ENCODE results near the gene MOSPD2. TPM values are rescaled to one million over a fixed set of nuclear protein-coding genes. Genes with fewer than 3 reads are reported as not detected.

The MOSPD2 gene
- total and polyA plus RNA-seq, 2 of the 8 experiments (the other 6 are each of a cell fraction or from before 2014, with no cell fraction given) = 4.5 to 12.1 TPM

- Histone ChIP-seq H3K56ac (replicated peaks; ENCODE audit: insufficient read length, low read depth, low read length) (no peak overlapping the region), H3K9ac (replicated peaks in 1 of 4; ENCODE audit: extremely low read depth in 1 of 4, low read depth in 3 of 4, low read length in 3 of 4) (no peak overlapping the region), H4K5ac (ENCODE audit: insufficient read length, low read depth, low read length) (no peak overlapping the region), H3K9me3 (ENCODE audit: insufficient read depth in 2 of 2, low read depth in 1 of 2, low read length in 1 of 2) (no peaks in the 10 kb centered on the region), H3K4ac (replicated peaks; ENCODE audit: insufficient read length, low read depth, low read length) (no peak overlapping the region), H3K27ac (ENCODE audit: low read depth, low read length) (no peak overlapping the region), H3K79me1 (ENCODE audit: low read depth, low read length) (no peaks in the 10 kb centered on the region), H2BK120ac (replicated peaks; ENCODE audit: low read depth, low read length) (no peak overlapping the region), H3K18ac (ENCODE audit: extremely low read depth, low read length) (no peak overlapping the region), H3K36me3 (ENCODE audit: control insufficient read depth in 2 of 4, insufficient read depth in 4 of 4, low read length in 3 of 4) (no peaks in the 10 kb centered on the region), H3K23ac (ENCODE audit: insufficient read length) (no peak overlapping the region), H2BK12ac (ENCODE audit: low read depth, low read length) (no peak overlapping the region), H4K8ac (ENCODE audit: extremely low read depth, insufficient read depth, low read length) (no peak overlapping the region), H2AK5ac (ENCODE audit: low read depth, low read length) (no peak overlapping the region), H3K14ac (ENCODE audit: insufficient read length) (no peak overlapping the region), H2BK5ac (ENCODE audit: low read depth, low read length) (no peak overlapping the region), H3K23me2 (ENCODE audit: low read depth, low read length) (no peaks in the 10 kb centered on the region), H3K27me3 (replicated peaks in 1 of 4; ENCODE audit: control insufficient read depth in 3 of 4, extremely low read depth in 1 of 4, insufficient read depth in 3 of 4, low read length in 3 of 4) (no peaks in the 10 kb centered on the region), H3K4me1 (replicated peaks in 1 of 4; ENCODE audit: control insufficient read depth in 3 of 4, insufficient read depth in 4 of 4, low read length in 3 of 4) (no peaks in the 10 kb centered on the region), H2AFZ (ENCODE audit: low read length) (no peak overlapping the region), H3K4me2 (ENCODE audit: insufficient read depth in 1 of 2, low read depth in 2 of 2, low read length in 2 of 2) (no peak overlapping the region), H3K79me2 (ENCODE audit: control insufficient read depth in 1 of 2, insufficient read depth in 2 of 2, low read length in 2 of 2) (no peaks in the 10 kb centered on the region), H3K4me3 (ENCODE audit: extremely low read depth in 1 of 4, insufficient read depth in 2 of 4, low read depth in 3 of 4, low read length in 4 of 4) (no peak overlapping the region), H2BK15ac (ENCODE audit: low read length) (no peak overlapping the region), H4K20me1 (replicated peaks in 1 of 2; ENCODE audit: control insufficient read depth in 1 of 2, insufficient read depth in 2 of 2, low read length in 2 of 2) (no peaks in the 10 kb centered on the region), H4K91ac (replicated peaks; ENCODE audit: insufficient read length, low read length) (no peak overlapping the region), H2BK20ac (ENCODE audit: low read length) (no peak overlapping the region)
- TF ChIP-seq POU5F1 (IDR thresholded peaks at IDR 0.05; ENCODE audit: low read depth, low read length) (no peak), HDAC2 (IDR thresholded peaks at IDR 0.05; ENCODE audit: borderline replicate concordance in 1 of 2, low read depth in 2 of 2, low read length in 2 of 2) (no peak), RNF2 (IDR thresholded peaks at IDR 0.05; ENCODE audit: borderline replicate concordance, low read depth, low read length, missing control alignments, poor library complexity, severe bottlenecking) (no peak), TCF12 (IDR thresholded peaks at IDR 0.05; ENCODE audit: low read depth, low read length) (no peak), CBX8 (IDR thresholded peaks at IDR 0.05; ENCODE audit: borderline replicate concordance, low read depth, low read length) (no peak)
- no peak for DNase-seq (ENCODE audit: low read depth in 1 of 2, low spot score in 2 of 2)
- no peak for FAIRE-seq
- WGBS, 2 experiments (ENCODE audit: extremely low coverage in 1 of 2, insufficient coverage in 1 of 2, insufficient read length in 1 of 2, insufficient replicate concordance in 2 of 2, low coverage in 1 of 2, low lambda C conversion rate in 2 of 2, missing lambda C conversion rate in 1 of 2) = 81% methylated on average over 5 of the region's 5 CpGs; no CpG with 5 or more reads in 1 of the 2 experiments
- ChIA-PET POLR2A (ENCODE audit: partially characterized antibody) (no interaction called here), CTCF (ENCODE audit: partially characterized antibody) (no interaction called here)
Observed at GRCh38 chrX:14927401-14927800, 54.2 kb downstream of the MOSPD2 start.

All from H1 (cell line).